ACC112 (cell line): Measurements from ENCODE around the gene NLGN2.

Experiments used
- H2AFZ ChIP-seq: fragments of 200-600 bp; sonication (generic); one replicate; pipeline ENCODE4 v1.6.0; 2017; ENCODE audit warnings: antibody characterized with exemption, low read length; ENCODE audit not compliant: unreplicated experiment
- H3K27ac ChIP-seq: fragments of 200-600 bp; sonication (generic); 2 replicates; pipeline ENCODE4 v1.5.1; 2014; ENCODE audit warnings: low read depth, mild to moderate bottlenecking, antibody characterized with exemption, low read length, moderate library complexity
- H3K27me3 ChIP-seq: fragments of 200-600 bp; sonication (generic); 2 replicates; pipeline ENCODE4 v1.6.1; 2014; ENCODE audit warnings: mild to moderate bottlenecking, antibody characterized with exemption, low read length, moderate library complexity, mixed read lengths; ENCODE audit not compliant: insufficient read depth
- H3K36me3 ChIP-seq: fragments of 200-600 bp; sonication (generic); 2 replicates; pipeline ENCODE4 v1.6.1; 2016; ENCODE audit warnings: mild to moderate bottlenecking, antibody characterized with exemption, low read length, moderate library complexity, mixed read lengths; ENCODE audit not compliant: insufficient read depth
- H3K4me1 ChIP-seq: fragments of 200-600 bp; sonication (generic); one replicate; pipeline ENCODE4 v1.6.1; 2016; ENCODE audit warnings: low read length, mixed read lengths; ENCODE audit not compliant: insufficient read depth, unreplicated experiment, control insufficient read depth
- H3K4me3 ChIP-seq: fragments of 200-600 bp; sonication (generic); 2 replicates; pipeline ENCODE4 v1.5.1; 2014; ENCODE audit warnings: mild to moderate bottlenecking, low read depth, low read length
- H3K79me2 ChIP-seq: fragments of 200-600 bp; sonication (generic); one replicate; pipeline ENCODE4 v1.6.0; 2016; ENCODE audit warnings: low read length; ENCODE audit not compliant: control insufficient read depth, unreplicated experiment, insufficient read depth

The NLGN2 gene

DNA sequence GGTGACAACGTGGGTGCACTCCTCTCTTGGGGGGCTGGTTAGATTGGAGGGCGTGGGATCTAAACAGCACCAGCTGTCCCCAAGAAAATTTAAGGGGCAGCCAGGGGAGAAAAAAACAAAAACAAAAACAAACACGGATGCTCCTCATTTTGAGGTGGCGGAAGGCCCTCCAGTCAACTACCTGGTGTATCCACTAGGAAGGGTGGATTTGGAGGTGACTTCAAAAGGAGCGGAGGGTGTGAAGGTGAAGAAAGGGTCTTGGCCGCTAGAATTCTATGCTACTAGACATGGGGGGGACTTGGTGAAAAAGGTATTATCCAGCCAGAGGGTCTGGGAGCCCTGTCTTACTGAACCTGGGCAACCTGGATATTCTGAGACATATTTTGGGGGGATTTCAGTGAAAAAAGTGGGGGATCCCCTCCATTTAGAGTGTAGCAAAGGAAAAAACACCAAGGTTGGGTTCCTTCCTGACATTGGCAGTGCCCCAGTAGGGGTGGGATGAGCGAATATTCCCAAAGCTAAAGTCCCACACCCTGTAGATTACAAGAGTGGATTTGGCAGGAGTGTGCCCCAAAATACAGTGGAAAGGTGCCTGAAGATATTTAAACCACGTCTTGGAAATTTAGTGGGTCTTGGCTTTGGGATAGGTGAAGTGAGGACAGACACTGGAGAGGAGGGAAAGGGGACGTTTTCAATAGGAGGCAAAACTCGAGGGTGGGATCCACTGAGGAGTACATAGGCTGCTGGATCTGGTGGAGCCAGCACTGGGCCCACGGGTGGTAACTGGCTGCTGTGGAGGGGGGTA lies 31.2 kb downstream of the NLGN2 start:
- Histone ChIP-seq H3K4me3 (peak overlapping the region; percentile 80), H3K4me1 (peaks cover 13% of the 10 kb centered on the region), H2AFZ (no peak overlapping the region), H3K27ac (no peak overlapping the region), H3K36me3 (no peaks in the 10 kb centered on the region), H3K79me2 (no peaks in the 10 kb centered on the region), H3K27me3 (peaks cover 16% of the 10 kb centered on the region)

DNA sequence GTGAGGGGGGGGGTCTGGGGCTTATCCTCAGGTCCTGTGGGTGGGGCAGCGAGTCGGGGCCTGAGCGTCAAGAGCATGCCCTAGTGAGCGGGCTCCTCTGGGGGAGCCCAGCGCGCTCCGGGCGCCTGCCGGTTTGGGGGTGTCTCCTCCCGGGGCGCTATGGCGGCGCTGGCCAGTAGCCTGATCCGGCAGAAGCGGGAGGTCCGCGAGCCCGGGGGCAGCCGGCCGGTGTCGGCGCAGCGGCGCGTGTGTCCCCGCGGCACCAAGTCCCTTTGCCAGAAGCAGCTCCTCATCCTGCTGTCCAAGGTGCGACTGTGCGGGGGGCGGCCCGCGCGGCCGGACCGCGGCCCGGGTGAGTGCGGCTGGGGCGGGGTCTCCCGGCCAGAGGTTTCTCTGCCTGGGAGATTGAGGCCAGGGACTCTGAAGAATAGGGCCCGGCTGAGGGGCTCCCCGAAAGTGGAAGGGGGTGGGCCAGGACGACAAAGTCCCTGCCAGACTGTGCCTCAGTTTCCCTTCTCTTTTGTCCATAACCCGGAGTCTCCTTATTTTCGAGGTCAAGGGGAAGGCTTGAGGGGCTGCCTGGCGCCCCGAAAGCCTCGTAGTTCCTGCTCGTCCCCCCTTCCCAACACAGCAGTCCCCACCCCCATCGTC lies 31.9 kb downstream of the NLGN2 start, which contains the start of gene FGF11:
Gene FGF11 (plus strand): TSS at position 51 of the 651 bp plus-strand sequence. CDS start 109 bp downstream, at position 160.
- no peaks in the 10 kb centered on the region for H3K79me2 ChIP-seq
- H3K27ac ChIP-seq: no peak within 1 kb of the TSS
- no peaks in the 10 kb centered on the region for H3K36me3 ChIP-seq
- H3K27me3 ChIP-seq: peaks cover 16% of the 10 kb centered on the region
- peak within 1 kb of the TSS; percentile 48 for H2AFZ ChIP-seq
- H3K4me3 ChIP-seq: peak within 1 kb of the TSS; percentile 80
- peaks cover 20% of the 10 kb centered on the region for H3K4me1 ChIP-seq

DNA sequence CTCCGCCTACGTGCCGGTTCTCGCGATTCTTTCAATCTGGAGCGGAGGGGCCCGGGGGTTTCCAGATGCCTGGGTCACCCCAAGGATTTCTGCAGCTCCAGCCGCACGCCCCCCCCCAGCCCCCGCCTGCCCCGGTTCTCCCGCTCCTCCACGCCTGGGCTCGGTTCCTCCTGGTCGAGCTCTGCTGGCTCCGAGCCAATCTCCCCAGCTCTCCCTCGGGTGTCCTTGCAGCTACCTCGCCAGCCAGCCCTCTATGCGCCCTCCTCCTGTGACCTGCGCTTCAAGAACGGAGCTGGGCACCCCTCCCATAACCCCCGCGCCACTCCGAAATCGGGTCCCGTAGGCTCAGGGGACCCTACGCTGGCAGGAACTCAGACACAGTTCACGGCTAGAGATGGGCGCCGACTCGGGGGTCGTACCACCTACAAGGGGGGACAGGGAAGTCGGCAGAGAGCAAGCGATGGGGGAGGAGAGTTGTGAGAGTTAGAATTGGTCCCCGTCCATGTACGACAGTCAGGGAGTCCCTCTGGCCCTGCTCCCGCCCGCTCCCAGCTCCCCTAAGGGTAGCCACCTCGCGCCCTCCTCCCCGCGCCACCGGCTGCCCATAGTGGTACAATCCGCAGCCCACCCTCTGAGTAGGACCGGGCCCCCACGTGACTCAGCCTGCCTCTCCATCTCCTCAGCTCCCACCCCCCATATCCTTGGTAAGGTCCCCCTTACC lies 32.6 kb downstream of the NLGN2 start:
- Histone ChIP-seq H2AFZ (peak overlapping the region; percentile 48), H3K27ac (no peak overlapping the region), H3K4me1 (peaks cover 25% of the 10 kb centered on the region), H3K79me2 (no peaks in the 10 kb centered on the region), H3K36me3 (no peaks in the 10 kb centered on the region), H3K4me3 (peak overlapping the region; percentile 80), H3K27me3 (peaks cover 16% of the 10 kb centered on the region)

DNA sequence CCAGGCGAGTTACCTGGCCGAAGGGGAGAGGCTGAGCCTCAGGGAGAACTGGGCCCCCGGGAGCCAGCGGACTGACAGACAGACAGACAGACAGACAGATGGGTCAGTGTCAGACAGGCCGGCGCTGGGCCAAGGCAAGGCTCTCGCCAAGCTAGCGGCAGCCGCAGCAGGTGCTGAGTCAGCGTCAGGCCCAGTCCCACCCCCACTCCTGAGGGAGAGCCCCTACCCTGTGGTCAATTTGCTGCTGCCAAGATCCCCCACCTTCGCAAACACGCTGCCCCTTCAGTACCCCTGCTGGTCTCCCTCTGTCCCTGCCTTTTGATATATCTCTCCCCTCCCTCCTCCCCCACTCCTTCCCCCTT lies 33.2 kb downstream of the NLGN2 start:
- H3K27ac ChIP-seq: no peak overlapping the region
- H2AFZ ChIP-seq: peak overlapping the region; percentile 48
- H3K27me3 ChIP-seq: peaks cover 17% of the 10 kb centered on the region
- peak overlapping the region; percentile 80 for H3K4me3 ChIP-seq
- peaks cover 25% of the 10 kb centered on the region for H3K4me1 ChIP-seq
- no peaks in the 10 kb centered on the region for H3K36me3 ChIP-seq
- H3K79me2 ChIP-seq: no peaks in the 10 kb centered on the region

- Histone ChIP-seq H3K36me3 (no peaks in the 10 kb centered on the region), H3K4me1 (peaks cover 25% of the 10 kb centered on the region), H3K27me3 (peaks cover 20% of the 10 kb centered on the region), H3K27ac (no peak overlapping the region), H2AFZ (no peak overlapping the region), H3K4me3 (peak overlapping the region; percentile 80), H3K79me2 (no peaks in the 10 kb centered on the region)
Observed at GRCh38 chr17:7441266-7441665, 33.6 kb downstream of the NLGN2 start.

DNA sequence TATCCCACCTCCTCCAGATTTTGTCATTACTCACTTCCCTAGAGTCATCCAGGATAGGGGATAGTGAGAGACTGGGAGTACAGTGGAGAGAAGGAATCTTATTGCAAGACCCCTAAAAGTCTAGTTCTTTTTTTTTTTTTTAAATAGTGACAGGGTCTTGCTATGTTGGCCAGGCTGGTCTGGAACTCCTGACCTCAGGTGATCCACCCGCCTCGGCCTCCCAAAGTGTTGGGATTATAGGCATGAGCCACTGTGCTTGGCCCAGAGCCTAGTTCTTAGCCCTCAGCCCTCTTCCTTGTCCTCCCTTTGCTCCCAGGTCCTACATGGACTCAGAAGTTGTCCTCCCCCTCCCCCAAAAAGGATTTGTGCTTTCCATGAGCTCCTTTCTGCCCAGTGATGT lies 34.5 kb downstream of the NLGN2 start:
- Histone ChIP-seq H3K79me2 (no peaks in the 10 kb centered on the region), H3K36me3 (no peaks in the 10 kb centered on the region), H3K4me3 (no peak overlapping the region), H3K4me1 (peaks cover 25% of the 10 kb centered on the region), H3K27me3 (peaks cover 29% of the 10 kb centered on the region), H2AFZ (no peak overlapping the region), H3K27ac (no peak overlapping the region)

DNA sequence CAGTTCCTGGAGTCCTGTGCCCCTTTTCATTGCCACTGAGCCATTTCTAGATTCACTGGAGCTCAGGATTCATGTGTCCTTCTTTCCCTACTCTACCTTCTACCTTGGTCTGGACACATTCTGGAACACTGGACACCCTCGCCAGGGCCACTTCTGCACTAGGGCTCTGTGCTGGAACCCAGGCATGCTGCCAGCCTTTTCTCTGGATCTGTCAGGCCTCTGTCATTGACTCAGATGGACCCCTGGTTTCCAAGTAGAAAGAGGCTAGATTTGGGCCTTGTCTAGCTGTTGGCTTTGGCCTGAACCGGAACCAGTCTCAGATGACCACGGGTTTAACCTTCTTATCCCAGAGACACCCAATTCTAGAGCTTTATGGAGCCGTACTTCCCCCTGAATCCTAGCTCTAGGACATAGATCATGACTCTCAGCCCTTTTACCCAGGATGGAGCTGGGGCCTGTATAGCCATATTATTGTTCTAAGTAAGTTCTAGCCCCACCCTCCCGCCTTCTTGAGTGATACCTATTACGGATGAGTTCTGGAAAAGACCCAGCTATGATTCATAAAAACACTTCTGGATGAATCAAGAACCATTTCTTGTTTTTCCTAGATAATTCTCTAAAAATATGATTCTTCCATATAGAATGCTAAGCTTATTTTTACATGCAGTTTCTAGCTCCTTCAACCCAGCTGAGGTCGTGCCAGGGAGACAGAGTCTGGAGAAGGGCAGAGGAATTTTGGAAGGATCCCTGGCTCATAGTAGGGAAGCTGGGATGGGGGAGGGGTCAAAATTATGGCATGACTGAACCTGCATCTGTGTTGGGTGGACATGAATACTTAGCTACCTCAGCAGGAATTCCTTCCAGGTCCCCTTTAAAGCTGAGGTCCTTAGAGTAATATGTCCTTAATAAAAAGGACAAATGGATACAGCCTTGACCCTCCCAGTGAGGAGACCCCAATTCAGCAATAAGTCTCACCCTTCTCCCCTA lies 36.1 kb downstream of the NLGN2 start:
- no peak overlapping the region for H2AFZ ChIP-seq
- peaks cover 22% of the 10 kb centered on the region for H3K27me3 ChIP-seq
- no peak overlapping the region for H3K4me3 ChIP-seq
- no peaks in the 10 kb centered on the region for H3K79me2 ChIP-seq
- no peak overlapping the region for H3K27ac ChIP-seq
- H3K36me3 ChIP-seq: no peaks in the 10 kb centered on the region
- H3K4me1 ChIP-seq: peaks cover 16% of the 10 kb centered on the region

DNA sequence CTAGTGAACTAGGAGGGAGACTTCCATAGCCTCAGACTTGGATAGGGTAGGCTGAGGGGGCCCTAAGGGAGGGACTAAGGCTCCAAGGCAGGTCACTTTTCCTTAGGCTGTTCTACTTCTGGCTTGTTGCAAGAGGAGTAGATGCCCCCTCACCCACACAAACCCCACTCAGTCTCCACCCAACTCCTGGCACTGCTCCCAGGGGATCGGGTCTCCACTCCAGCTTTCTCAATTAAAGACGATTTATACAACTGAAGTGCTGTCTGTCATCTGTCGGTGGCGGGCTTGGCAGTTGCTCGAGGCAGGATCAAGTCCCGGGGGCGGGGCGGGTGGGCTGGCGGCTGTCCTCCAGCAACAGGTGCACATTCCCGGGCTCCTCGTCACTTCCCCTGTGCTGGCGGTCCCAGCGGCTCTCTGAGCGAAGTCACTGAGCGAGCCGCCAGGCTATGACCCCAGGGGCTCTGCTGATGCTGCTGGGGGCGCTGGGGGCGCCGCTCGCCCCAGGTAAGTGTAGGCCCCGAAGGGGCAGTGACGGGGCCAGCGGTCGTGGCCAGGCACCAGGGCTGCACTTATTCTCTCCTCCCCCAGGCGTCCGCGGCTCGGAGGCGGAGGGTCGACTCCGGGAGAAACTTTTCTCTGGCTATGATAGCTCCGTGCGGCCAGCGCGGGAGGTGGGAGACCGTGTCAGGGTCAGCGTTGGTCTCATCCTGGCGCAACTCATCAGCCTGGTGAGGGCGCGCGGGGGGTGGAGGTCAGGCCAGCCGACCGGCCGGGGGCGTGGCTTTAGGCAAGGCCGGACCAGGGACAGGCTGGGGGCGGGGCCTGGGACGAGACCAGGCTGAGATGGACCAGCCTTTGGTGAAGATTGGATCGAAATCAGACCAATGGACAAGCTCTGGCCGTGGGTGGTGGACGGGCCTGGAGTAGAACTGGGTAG lies 37.3 kb downstream of the NLGN2 start, which contains the start of gene CHRNB1:
Gene CHRNB1 (plus strand): TSS at position 380 of the 937 bp plus-strand sequence. CDS start 67 bp downstream, at position 447.
- H3K27ac ChIP-seq: no peak within 1 kb of the TSS
- peak within 1 kb of the TSS; percentile 26 for H2AFZ ChIP-seq
- H3K4me3 ChIP-seq: peak within 1 kb of the TSS; percentile 43
- H3K27me3 ChIP-seq: peaks cover 18% of the 10 kb centered on the region
- H3K79me2 ChIP-seq: no peaks in the 10 kb centered on the region
- H3K4me1 ChIP-seq: peaks cover 16% of the 10 kb centered on the region
- no peaks in the 10 kb centered on the region for H3K36me3 ChIP-seq

GRCh38 chr17:7445619-7445968 lies 37.9 kb downstream of the NLGN2 start:
- no peaks in the 10 kb centered on the region for H3K36me3 ChIP-seq
- H3K27ac ChIP-seq: no peak overlapping the region
- peak overlapping the region; percentile 23 for H2AFZ ChIP-seq
- peaks cover 18% of the 10 kb centered on the region for H3K27me3 ChIP-seq
- no peaks in the 10 kb centered on the region for H3K79me2 ChIP-seq
- peaks cover 16% of the 10 kb centered on the region for H3K4me1 ChIP-seq
- peak overlapping the region; percentile 43 for H3K4me3 ChIP-seq
